SU-DHL-6 (cell line): ENCODE results near the gene SLC41A3.

ENCODE experiments used
- EZH2phosphoT487 ChIP-seq: fragments of 200-600 bp; sonication (generic), shearing (Covaris generic); conservative IDR thresholded peaks from 2 replicates; pipeline ENCODE4 v1.6.1; 2018; ENCODE audit warnings: mild to moderate bottlenecking, antibody characterized with exemption, low read length, moderate library complexity, mixed read lengths
- TF ChIP-seq, protein P1 (sequence below): fragments of 200-600 bp; sonication (generic); IDR thresholded peaks from one replicate; pipeline ENCODE4 v1.5.1; 2017; ENCODE audit warnings: antibody characterized with exemption, mild to moderate bottlenecking, low read length, moderate library complexity; ENCODE audit not compliant: insufficient read depth, poor library complexity, severe bottlenecking

DNA sequence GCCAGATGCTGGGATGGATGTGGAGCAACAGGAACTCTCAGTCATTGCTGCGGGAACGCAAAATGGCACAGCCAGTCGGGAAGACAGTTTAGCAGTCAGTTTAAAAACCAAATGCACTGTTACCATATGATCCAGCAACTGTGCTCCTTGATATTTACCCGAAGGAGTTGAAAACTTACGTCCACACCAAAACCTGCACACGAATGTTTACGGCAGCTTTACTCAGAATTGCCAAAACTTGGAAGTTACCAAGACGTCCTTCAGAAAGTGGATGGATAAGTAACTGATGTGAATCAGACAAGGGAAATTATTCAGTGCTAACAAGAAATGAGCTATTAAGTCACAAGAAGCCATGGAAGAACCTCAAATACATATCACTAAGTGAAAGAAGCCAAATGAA lies 36.1 kb upstream of the SLC41A3 start:
- TF ChIP-seq, protein P1, sequence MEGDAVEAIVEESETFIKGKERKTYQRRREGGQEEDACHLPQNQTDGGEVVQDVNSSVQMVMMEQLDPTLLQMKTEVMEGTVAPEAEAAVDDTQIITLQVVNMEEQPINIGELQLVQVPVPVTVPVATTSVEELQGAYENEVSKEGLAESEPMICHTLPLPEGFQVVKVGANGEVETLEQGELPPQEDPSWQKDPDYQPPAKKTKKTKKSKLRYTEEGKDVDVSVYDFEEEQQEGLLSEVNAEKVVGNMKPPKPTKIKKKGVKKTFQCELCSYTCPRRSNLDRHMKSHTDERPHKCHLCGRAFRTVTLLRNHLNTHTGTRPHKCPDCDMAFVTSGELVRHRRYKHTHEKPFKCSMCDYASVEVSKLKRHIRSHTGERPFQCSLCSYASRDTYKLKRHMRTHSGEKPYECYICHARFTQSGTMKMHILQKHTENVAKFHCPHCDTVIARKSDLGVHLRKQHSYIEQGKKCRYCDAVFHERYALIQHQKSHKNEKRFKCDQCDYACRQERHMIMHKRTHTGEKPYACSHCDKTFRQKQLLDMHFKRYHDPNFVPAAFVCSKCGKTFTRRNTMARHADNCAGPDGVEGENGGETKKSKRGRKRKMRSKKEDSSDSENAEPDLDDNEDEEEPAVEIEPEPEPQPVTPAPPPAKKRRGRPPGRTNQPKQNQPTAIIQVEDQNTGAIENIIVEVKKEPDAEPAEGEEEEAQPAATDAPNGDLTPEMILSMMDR, result no peak
- no peak for TF ChIP-seq EZH2phosphoT487
